ENCODE data around the gene TSG101.

GRCh38 chr11:18498039-18498438 is 28.7 kb downstream of the TSG101 start:
- TF ChIP-seq CTCF (conservative IDR thresholded peaks at IDR 0.05 in 1 of 2, IDR thresholded peaks at IDR 0.05 in 1 of 2; ENCODE audit: low read depth in 1 of 2, low read length in 2 of 2) (no peak), EZH2 (IDR thresholded peaks at IDR 0.05; ENCODE audit: low read length, missing control alignments) (no peak)
